DMS53 treated with DMSO at 0.1 percent for 48 hours (cell line): ENCODE measurements around the gene KRT3.
"Not testable (repeated sequence)": the region's sequence is repeated elsewhere in the genome, so short reads cannot be mapped to it uniquely, and the experiment has no call there.

Source experiments
- DNase-seq: peaks from one replicate; lab custom pipeline; 2025; ENCODE audit not compliant: unreplicated experiment; lab: John Stamatoyannopoulos, UW

Gene KRT3

GRCh38 chr12:52798671-52799504, 3.0 kb upstream of the KRT3 start:
- DNase-seq: no peak

GRCh38 chr12:52798003-52798670, 2.2 kb upstream of the KRT3 start:
- DNase-seq: no peak

- DNase-seq: no peak
Measured at GRCh38 chr12:52797529-52797894, 1.6 kb upstream of the KRT3 start.

- no peak for DNase-seq
Measured at GRCh38 chr12:52796839-52797528, 1.1 kb upstream of the KRT3 start.

- DNase-seq: no peak
Measured at GRCh38 chr12:52796429-52796794, 495 bp upstream of the KRT3 start.

- DNase-seq: not testable (repeated sequence)
Measured at GRCh38 chr12:52795332-52795674, 614 bp downstream of the KRT3 start.

GRCh38 chr12:52794479-52795331, 1.2 kb downstream of the KRT3 start:
- no peak for DNase-seq

- no peak for DNase-seq
Measured at GRCh38 chr12:52792185-52793029, 3.5 kb downstream of the KRT3 start.

- no peak for DNase-seq
Measured at GRCh38 chr12:52791271-52792184, 4.4 kb downstream of the KRT3 start.

GRCh38 chr12:52790427-52791270, 5.3 kb downstream of the KRT3 start:
- no peak for DNase-seq

GRCh38 chr12:52789637-52790426, 6.1 kb downstream of the KRT3 start:
- DNase-seq: no peak

GRCh38 chr12:52788876-52789636, 6.9 kb downstream of the KRT3 start:
- no peak for DNase-seq

- DNase-seq: no peak
Measured at GRCh38 chr12:52788192-52788875, 7.6 kb downstream of the KRT3 start.

- DNase-seq: no peak
Measured at GRCh38 chr12:52787324-52788191, 8.4 kb downstream of the KRT3 start.

GRCh38 chr12:52784909-52785308, 11.0 kb downstream of the KRT3 start:
- no peak for DNase-seq
